ENCODE measurements around the gene PBLD. TPM values are rescaled to one million over a fixed set of nuclear protein-coding genes. Genes with fewer than 3 reads are reported as not detected.

PBLD gene
- total RNA-seq, 1 donor from 2014 or later, result 5.0 TPM

DNA sequence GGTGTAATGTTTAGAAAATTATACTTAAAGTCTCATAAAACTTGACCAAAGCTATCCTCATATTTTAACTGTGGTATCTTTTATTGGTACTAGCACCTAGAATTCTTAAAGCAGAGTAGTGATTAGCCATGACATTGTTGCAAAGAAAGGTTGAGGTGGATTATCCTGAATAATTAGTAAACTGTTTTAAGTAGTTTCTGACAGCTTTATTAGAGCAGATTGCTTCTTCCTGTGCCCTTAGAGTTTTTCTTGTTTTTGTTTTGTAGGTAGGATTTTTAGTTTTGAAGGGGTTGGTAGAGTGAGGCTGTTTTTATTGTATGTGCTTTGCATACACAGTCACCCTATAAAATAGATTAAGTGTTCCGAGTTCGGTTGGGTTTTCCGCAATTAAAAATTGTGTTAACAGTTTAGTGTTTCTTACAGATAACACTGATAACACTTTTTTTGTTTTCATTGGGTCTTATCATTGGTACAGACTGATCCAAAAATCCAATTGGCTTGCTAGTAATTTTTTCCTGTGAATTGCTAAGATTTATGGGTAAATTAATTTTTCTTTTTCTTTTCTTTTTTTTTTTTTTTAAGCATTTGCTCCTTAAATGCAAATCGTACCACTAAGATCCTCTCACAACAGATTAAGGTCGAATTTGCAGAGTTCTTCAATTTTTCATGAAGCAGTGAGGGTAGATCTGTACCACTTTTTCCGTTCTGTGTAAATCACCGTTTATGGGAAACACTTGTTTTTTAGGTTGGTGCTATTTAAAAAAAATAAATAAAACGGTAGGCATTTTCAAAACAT is 2.1 kb upstream of the PBLD start:
- TF ChIP-seq, protein P1, sequence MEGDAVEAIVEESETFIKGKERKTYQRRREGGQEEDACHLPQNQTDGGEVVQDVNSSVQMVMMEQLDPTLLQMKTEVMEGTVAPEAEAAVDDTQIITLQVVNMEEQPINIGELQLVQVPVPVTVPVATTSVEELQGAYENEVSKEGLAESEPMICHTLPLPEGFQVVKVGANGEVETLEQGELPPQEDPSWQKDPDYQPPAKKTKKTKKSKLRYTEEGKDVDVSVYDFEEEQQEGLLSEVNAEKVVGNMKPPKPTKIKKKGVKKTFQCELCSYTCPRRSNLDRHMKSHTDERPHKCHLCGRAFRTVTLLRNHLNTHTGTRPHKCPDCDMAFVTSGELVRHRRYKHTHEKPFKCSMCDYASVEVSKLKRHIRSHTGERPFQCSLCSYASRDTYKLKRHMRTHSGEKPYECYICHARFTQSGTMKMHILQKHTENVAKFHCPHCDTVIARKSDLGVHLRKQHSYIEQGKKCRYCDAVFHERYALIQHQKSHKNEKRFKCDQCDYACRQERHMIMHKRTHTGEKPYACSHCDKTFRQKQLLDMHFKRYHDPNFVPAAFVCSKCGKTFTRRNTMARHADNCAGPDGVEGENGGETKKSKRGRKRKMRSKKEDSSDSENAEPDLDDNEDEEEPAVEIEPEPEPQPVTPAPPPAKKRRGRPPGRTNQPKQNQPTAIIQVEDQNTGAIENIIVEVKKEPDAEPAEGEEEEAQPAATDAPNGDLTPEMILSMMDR (conservative IDR thresholded peaks at IDR 0.05), result no peak
- Mint-ChIP-seq H3K4me3 (peak overlapping the region; percentile 100), H3K36me3 (ENCODE audit: low read depth) (peaks cover 29% of the 10 kb centered on the region), H3K27me3 (ENCODE audit: low read depth) (peaks cover 8% of the 10 kb centered on the region), H3K27ac (ENCODE audit: unreplicated experiment) (peak overlapping the region; percentile 89), H3K9me3 (no peaks in the 10 kb centered on the region), H3K4me1 (peaks cover 55% of the 10 kb centered on the region)
- DNase-seq (ENCODE audit: low read depth, low spot score), result no peak

DNA sequence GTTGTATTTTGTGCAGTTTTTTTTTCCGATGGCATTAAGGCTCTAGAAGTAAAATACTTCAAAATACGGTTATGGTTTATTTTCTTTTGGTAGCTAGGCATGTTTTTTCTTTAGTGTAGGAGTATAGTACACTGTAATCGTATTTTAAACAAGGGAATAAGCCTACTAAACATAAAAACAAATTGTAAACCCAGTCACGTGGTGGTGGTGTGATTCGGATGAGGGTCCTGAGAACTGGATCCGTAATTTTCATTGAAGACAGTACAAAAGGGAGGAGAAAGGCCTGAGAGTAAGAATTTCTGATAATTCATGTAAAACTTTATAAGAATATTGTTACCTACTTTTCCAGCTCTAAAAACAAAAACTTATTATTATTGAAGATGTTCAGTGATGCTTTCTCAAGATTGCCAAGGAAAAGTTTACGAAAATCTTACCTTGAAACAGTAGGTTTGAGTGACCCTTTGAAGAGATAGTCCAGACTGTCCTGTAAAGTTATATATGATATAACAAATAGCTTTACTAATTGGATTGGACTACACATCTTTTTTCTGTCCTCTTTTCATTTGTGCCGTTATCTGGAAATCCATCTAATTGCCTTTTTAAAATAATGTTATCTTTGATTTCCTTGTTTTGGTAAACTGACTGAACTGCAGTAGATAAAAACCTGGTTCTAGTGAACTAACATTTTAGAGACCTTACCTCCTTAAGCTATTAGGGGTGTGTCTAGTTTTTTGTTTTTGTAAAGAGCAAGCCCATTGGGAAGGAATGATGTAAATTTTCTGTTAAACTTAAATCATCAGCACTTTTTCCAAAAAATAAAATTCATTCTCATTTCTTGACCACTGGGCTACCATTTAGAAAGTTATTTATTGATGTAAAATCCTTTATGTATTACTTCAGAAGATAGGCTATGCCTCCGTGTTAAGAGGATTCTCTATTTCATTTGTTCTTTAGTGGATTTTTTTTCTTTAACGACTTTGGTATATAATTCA is 1.0 kb upstream of the PBLD start:
- TF ChIP-seq, protein P1 (conservative IDR thresholded peaks at IDR 0.05), result no peak
- peak overlapping the region; percentile 100 for H3K27ac Mint-ChIP-seq (ENCODE audit: unreplicated experiment)
- peaks cover 60% of the 10 kb centered on the region for H3K4me1 Mint-ChIP-seq
- peaks cover 8% of the 10 kb centered on the region for H3K27me3 Mint-ChIP-seq (ENCODE audit: low read depth)
- peaks cover 26% of the 10 kb centered on the region for H3K36me3 Mint-ChIP-seq (ENCODE audit: low read depth)
- no peak for DNase-seq (ENCODE audit: low read depth, low spot score)
- H3K9me3 Mint-ChIP-seq, result no peaks in the 10 kb centered on the region
- peak overlapping the region; percentile 100 for H3K4me3 Mint-ChIP-seq

DNA sequence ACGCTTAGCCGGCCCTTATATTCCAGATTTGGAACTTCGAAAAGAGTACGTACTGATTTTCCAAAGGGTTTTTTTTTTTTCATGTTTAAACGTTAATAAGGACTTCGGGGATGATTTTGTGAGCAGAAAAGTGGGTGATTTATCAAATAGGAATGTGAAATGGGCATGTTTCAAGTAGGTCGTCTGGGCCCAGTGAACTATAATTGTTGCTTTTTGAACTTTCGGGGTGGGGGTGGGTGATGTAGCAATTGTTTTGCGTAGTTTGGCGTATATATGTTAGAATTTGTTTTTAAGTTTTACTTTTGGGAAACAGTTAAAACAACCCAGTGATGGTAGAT is 299 bp upstream of the PBLD start:
- peak overlapping the region; percentile 100 for H3K27ac Mint-ChIP-seq (ENCODE audit: unreplicated experiment)
- peaks cover 24% of the 10 kb centered on the region for H3K36me3 Mint-ChIP-seq (ENCODE audit: low read depth)
- peaks cover 8% of the 10 kb centered on the region for H3K27me3 Mint-ChIP-seq (ENCODE audit: low read depth)
- H3K4me3 Mint-ChIP-seq, result peak overlapping the region; percentile 100
- no peaks in the 10 kb centered on the region for H3K9me3 Mint-ChIP-seq
- H3K4me1 Mint-ChIP-seq, result peaks cover 62% of the 10 kb centered on the region
- TF ChIP-seq, protein P1 (conservative IDR thresholded peaks at IDR 0.05), result no peak
- DNase-seq (ENCODE audit: low read depth, low spot score), result no peak

DNA sequence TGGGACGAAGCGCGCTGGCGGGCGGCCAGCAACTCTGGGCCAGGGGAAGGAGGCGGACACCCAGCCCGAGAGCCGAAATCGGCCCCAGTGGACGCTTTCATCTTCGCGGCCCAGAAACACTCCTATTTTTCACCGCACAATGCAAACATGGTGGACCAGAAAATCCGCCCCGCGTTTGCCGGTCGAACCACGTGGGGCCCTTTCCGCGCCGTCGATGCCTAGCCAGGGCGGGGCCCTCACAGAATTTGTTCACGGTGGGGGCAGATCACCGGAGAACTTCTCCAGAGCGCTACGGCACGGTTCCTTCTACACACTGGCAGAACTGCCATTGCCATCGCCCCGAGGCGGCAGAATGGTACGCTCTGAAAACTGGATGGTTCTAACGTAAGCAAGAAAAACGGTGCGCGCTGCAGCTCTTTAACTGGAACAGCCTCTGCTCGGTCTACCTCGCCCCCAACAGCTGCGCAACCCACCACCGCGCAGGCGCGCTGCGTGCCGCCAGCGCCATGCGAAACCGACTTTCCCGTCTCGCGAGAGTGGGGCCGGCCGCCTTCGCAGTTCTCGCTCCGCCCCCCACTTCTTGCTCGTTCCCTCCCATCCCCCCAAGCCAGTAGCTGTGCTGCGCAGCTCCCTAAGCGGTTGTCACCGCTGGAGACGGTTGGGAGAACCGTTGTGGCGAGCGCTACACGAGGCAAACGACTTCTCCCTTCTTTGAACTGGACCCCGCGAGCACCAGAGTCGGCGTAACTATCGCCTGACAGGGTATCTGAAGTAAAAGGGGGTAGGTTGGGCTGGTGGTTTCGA is 1.1 kb downstream of the PBLD start, which contains the start of gene HNRNPH3:
TSS of gene HNRNPH3 (plus strand) at position 610 of the 804 bp plus-strand sequence. CDS start 5,158 bp downstream, outside the sequence.
- Mint-ChIP-seq H3K4me3 (peak within 1 kb of the TSS; percentile 100), H3K27ac (ENCODE audit: unreplicated experiment) (peak within 1 kb of the TSS; percentile 100), H3K9me3 (no peaks in the 10 kb centered on the region), H3K36me3 (ENCODE audit: low read depth) (peaks cover 19% of the 10 kb centered on the region), H3K4me1 (peaks cover 50% of the 10 kb centered on the region), H3K27me3 (ENCODE audit: low read depth) (peaks cover 8% of the 10 kb centered on the region)
- peak; percentile 99 for DNase-seq (ENCODE audit: low read depth, low spot score)
- TF ChIP-seq, protein P1 (conservative IDR thresholded peaks at IDR 0.05), result peak; percentile 38

Measured in neural crest cell (in vitro differentiated cells).